ENCODE measurements around the gene C13orf42.

C13orf42 gene

DNA sequence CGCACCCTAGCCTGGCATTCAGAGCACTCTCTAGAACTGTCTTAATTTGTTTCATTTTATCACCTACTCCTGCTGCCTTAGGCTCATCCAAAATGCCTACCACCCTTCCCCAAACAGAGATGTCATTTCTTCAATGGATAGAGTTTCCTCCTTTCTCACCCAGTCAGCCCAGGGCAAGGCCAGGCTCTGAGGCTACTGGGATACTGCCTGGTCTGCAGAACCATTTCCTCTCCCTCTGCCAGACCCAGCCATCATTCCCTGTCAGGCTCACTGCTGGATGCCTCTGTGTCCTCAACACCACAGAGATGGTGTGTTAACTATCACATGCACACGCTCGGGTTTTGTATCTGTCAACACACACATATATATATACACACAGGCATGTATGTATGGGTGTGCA is 47.2 kb downstream of the C13orf42 start:
- no peak for DNase-seq

GRCh38 chr13:51058461-51059167 is 52.5 kb downstream of the C13orf42 start:
- no peak for DNase-seq

GRCh38 chr13:51057906-51058305 is 53.2 kb downstream of the C13orf42 start:
- no peak for DNase-seq

GRCh38 chr13:51057001-51057400 is 54.1 kb downstream of the C13orf42 start:
- DNase-seq, result no peak

- no peak for DNase-seq
Measured at GRCh38 chr13:51052581-51052980, 58.5 kb downstream of the C13orf42 start.

DNA sequence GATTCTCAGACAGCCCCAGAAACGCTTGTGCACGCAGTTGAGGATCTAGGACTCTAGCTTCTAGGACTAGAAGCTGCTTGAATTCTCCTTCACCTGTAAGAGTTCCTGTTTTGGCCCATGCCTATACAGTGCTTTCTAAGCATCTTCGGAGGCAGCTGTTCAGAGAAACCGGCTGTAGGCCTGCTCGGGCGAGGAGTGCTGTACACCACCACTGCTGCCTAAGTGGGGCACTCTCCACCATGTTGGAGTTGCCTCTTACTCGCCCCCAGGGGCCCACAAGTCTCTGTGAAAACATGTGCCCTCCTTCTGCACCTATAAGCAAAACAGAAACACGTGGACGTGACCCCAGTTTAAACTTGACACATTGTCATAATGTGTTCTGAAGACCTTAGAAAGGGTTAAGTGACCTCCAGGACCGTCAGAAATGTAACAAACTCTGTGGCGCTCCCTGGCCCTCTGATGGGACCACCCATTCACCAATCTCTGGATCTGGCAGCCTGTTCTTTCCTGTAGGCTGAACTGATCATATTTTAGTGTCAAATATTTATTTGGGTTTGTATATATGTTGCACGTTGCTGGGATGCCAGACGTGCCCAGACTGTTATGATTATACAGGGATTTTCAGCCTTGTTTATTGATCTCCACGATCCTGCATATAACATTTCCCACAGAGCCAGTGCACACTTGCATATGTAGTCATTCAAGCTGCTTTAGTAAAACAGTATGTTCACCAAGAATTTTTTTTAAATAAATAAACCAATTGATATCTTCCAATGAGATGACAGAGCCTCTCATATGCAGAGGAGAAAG is 60.8 kb downstream of the C13orf42 start:
- DNase-seq, result no peak

GRCh38 chr13:51048616-51049015 is 62.5 kb downstream of the C13orf42 start:
- DNase-seq, result no peak

DNA sequence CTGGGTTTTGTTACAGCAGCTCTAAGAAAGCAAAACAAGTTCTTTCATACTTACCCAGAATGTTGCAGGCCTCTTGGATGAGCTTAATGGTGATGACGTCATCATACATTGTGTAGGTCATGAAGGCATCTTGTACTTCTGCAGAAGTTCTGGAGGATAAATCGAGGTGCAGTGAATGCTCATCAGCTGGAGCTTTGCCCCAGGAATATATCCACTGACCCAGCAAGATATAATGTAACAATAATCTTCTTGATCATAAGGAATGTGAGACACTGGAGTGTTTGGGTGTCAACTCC is 63.0 kb downstream of the C13orf42 start:
- no peak for DNase-seq

- no peak for DNase-seq
Measured at GRCh38 chr13:51047434-51048165, 63.5 kb downstream of the C13orf42 start.

GRCh38 chr13:51045451-51045850 is 65.6 kb downstream of the C13orf42 start:
- DNase-seq, result no peak

DNA sequence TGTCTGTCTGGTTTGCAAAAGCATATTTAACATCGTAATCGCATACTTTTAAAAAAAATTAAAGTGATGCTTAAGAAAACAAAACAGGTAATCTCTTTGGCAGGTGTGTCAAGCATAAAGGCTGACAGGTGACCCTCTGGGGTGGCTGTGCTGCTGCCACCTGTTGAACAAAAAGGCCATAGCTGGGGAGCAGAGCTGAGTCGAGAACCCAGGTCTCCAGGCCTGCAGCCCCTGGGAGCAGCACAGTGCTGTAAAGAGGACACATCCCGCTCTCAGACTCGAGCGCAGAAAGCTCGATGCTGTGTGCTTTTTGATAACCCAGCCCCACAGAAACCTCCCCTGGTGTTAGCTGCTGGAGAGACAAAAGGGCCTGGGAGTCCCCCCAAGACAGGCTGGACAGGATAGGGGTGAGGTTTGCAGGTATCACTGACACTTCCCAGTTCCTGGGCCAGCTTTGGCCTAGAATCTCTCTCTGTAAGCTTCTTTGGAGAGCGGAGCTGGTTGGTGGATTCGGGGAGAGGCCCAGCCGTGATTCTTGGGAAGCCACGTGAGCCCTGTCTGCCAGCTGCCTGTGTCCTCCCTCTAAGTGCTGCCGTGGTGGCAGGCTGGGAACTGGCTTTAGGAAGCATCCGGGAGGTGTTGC is 66.9 kb downstream of the C13orf42 start:
- DNase-seq, result no peak

GRCh38 chr13:51043310-51043709 is 67.8 kb downstream of the C13orf42 start:
- no peak for DNase-seq

GRCh38 chr13:51041710-51042109 is 69.4 kb downstream of the C13orf42 start:
- DNase-seq, result no peak

DNA sequence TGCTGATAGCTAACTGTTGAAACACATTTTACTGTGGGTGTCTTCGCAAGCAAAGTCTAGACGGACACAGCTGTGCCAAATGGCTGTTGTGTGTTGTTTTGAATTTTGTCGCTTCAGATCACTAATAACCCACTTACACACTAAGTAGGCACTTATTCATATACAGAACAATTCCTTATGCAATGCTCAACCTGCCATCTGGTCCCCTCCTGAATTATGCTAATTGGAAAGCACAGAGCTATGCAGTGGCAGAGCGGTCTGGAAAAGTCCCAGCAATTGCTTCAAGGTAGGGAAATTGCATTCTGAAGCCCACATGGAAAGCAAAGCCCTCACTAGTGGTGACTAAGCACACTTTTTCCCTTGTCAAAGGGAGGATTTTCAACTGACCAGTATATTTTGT is 69.9 kb downstream of the C13orf42 start:
- no peak for DNase-seq

DNA sequence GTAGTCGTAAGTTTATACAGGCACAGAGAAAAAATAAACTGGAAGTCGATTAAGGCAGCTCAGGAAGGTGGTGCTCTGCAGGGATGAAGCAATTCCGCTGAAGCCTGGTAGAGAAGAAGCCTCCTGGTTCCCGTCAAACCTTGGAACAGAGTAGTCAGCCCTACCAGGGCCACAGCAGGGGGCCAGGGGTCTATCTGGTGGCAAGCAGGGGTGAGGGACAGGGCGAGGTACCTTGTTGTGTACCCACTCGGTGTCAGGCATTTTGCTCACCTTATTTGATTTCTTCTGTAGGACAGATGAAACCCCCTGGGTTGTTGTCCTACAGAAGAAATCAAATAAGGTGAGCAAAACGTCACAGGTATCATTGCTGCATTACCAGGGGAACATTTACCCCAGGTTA is 70.6 kb downstream of the C13orf42 start:
- no peak for DNase-seq

GRCh38 chr13:51036418-51036817 is 74.7 kb downstream of the C13orf42 start:
- no peak for DNase-seq

GRCh38 chr13:51035978-51036377 is 75.1 kb downstream of the C13orf42 start:
- DNase-seq, result peak; percentile 26

DNA sequence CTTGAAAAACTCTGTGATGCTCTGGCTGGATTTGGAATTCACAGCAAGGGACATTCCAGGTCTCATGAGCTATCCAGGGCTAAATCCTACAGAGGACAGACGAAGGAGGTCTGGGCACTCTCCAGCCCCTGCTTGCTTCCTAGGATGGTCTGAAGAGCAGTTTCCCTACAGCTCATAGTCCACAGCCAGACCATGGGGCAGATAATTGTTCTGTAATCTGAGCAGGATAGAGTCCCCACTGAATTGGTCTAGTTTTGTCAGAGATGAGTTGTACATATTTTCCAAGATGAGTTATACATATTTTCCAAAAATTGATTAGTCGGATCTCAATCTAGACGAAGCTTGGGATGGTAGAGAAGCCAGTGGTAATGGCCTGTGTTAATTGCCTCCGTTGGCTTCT is 75.6 kb downstream of the C13orf42 start:
- DNase-seq, result no peak

DNA sequence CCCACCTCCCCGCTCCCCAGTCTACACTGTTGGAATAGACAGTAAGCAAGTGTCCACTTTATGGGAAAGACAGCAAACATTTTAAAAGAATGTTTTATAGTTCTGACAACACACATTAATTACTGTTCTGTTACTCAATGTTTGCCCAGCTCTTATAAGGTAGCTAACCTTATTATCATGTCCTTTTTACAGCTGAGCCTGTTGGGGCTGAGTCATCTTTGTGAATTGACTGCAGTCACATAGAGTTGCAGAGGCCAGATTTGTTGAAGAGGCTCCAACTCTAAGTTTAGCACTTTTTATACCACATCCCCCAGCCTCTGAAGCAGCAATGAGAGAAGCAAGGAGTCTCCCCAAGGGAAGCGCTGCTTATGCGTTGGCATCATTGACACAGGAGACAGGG is 76.2 kb downstream of the C13orf42 start:
- DNase-seq, result no peak

DNA sequence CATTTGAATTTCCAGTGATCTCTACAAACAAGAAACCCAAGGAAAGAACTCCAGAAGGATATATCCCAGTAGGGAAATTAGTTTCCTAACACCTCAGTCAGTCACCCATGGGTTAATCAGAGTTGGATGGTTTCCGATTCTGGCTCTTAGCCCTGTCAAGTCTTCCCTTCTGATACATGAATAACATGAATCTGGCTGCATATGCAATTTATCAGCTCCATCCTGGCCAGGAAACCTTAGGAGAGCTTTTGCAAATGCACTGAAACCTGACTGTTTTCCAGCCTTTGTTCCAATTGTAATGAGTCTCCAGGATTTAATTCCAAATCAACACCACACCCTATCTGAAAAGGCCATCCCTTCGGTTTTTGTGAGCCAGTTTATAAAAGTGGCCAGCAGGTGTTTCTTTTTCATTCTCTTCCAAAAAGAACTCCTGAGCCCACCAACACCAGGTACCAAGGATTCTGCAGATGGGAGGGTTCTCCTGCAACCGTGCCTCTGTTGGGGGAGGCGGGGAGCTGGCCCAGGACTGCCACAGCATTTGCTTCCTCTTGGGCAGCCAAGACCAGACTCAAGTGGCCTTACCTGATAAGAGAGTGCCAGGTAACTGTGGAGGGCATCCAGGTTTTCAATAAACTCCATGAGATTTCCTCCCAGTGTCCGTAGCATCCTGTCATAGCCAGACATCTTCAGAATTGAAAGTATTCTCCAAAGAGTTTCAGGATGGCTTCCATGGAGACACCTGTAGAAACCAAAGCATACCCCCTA is 77.5 kb downstream of the C13orf42 start:
- no peak for DNase-seq

GRCh38 chr13:51032831-51033230 is 78.2 kb downstream of the C13orf42 start:
- no peak for DNase-seq
